H1 (cell line): ENCODE results near the gene TRIM45. TPM values are rescaled to one million over a fixed set of nuclear protein-coding genes. Genes with fewer than 3 reads are reported as not detected.

Experiments
- CTCF ChIA-PET: fragments of 300-600 bp; sonication (Branson Sonifier 250); formaldehyde crosslinking; loops from one replicate; lab custom pipeline; 2021; ENCODE audit not compliant: partially characterized antibody; lab: Charles Lee
- POLR2A ChIA-PET: fragments of 300-600 bp; sonication (Branson Sonifier 250); formaldehyde crosslinking; loops from one replicate; lab custom pipeline; 2021; ENCODE audit warnings: inconsistent platforms; ENCODE audit not compliant: partially characterized antibody; lab: Charles Lee
- DNase-seq, 2 experiments: peaks; one replicate each; pipeline versions ENCODE4 v3.0.0 to v3.0.0-alpha.2; 2010 to 2022; ENCODE audit warnings: low spot score in 2 of 2, low read depth in 1 of 2, mixed read lengths in 1 of 2
- FAIRE-seq: peaks from 2 replicates; lab custom pipeline; 2011; peaks lifted over from hg19 to GRCh38; lab: Jason Lieb, UNC
- H2AFZ ChIP-seq: 2 replicates; pipeline ENCODE4 v1.8.1; 2012; ENCODE audit warnings: low read length, inconsistent platforms
- H2AK5ac ChIP-seq: 2 replicates; pipeline ENCODE4 v1.6.1; 2013; ENCODE audit warnings: low read depth, low read length
- H2BK120ac ChIP-seq: replicated peaks from 2 replicates; pipeline ENCODE3; 2013; ENCODE audit warnings: low read depth, low read length, inconsistent platforms
- H2BK12ac ChIP-seq: 2 replicates; pipeline ENCODE4 v1.6.1; 2013; ENCODE audit warnings: low read depth, low read length
- H2BK15ac ChIP-seq: 2 replicates; pipeline ENCODE4 v1.6.1; 2013; ENCODE audit warnings: low read length
- H2BK20ac ChIP-seq: 2 replicates; pipeline ENCODE4 v1.6.1; 2013; ENCODE audit warnings: low read length
- H2BK5ac ChIP-seq: 2 replicates; pipeline ENCODE4 v1.6.1; 2013; ENCODE audit warnings: low read depth, low read length
- H3K14ac ChIP-seq: 2 replicates; pipeline ENCODE4 v1.6.1; 2013; ENCODE audit warnings: inconsistent platforms; ENCODE audit not compliant: insufficient read length
- H3K18ac ChIP-seq: 2 replicates; pipeline ENCODE4 v1.6.1; 2013; ENCODE audit warnings: low read length; ENCODE audit errors: extremely low read depth
- H3K23ac ChIP-seq: 2 replicates; pipeline ENCODE4 v1.6.1; 2013; ENCODE audit warnings: inconsistent platforms; ENCODE audit not compliant: insufficient read length
- H3K23me2 ChIP-seq: 2 replicates; pipeline ENCODE4 v1.6.1; 2013; ENCODE audit warnings: low read depth, low read length
- H3K27ac ChIP-seq: 2 replicates; pipeline ENCODE4 v1.6.1; 2011; ENCODE audit warnings: low read depth, low read length, inconsistent platforms
- H3K27me3 ChIP-seq, 4 experiments: replicated peaks in 1 of 4; 1 replicate in 1 of 4; 2 replicates in 3 of 4; pipeline versions ENCODE4 v1.6.1 to v1.8.1; 2011 to 2013; ENCODE audit warnings: low read length in 3 of 4, mild to moderate bottlenecking in 3 of 4, inconsistent platforms in 2 of 4, mixed read lengths in 2 of 4, moderate library complexity in 1 of 4; ENCODE audit not compliant: control insufficient read depth in 3 of 4, insufficient read depth in 3 of 4; ENCODE audit errors: extremely low read depth in 1 of 4
- H3K36me3 ChIP-seq, 4 experiments: 2 replicates each; pipeline versions ENCODE4 v1.6.1 to v1.8.1; 2011 to 2013; ENCODE audit warnings: mild to moderate bottlenecking in 4 of 4, low read length in 3 of 4, moderate library complexity in 2 of 4, control low read depth in 1 of 4, inconsistent platforms in 1 of 4; ENCODE audit not compliant: insufficient read depth in 4 of 4, control insufficient read depth in 2 of 4
- H3K4ac ChIP-seq: replicated peaks from 2 replicates; pipeline ENCODE3; 2013; ENCODE audit warnings: low read length, low read depth, mixed read lengths, inconsistent platforms; ENCODE audit not compliant: insufficient read length
- H3K4me1 ChIP-seq, 4 experiments: replicated peaks in 1 of 4; 1 replicate in 1 of 4; 2 replicates in 3 of 4; pipeline versions ENCODE4 v1.6.1 to v1.8.1; 2011 to 2013; ENCODE audit warnings: low read length in 3 of 4, inconsistent platforms in 2 of 4, mixed read lengths in 1 of 4; ENCODE audit not compliant: insufficient read depth in 4 of 4, control insufficient read depth in 3 of 4
- H3K4me2 ChIP-seq, 2 experiments: 2 replicates each; pipeline versions ENCODE4 v1.6.1 to v1.8.1; 2011 to 2013; ENCODE audit warnings: low read depth in 2 of 2, low read length in 2 of 2, control low read depth in 1 of 2, inconsistent platforms in 1 of 2, mild to moderate bottlenecking in 1 of 2; ENCODE audit not compliant: insufficient read depth in 1 of 2
- H3K4me3 ChIP-seq, 4 experiments: fragments of 200-600, 300-600 bp in 1 of 4; sonication (generic), shearing (Covaris generic), sonication (Bioruptor Twin) in 1 of 4; 2 replicates each; pipeline versions ENCODE4 v1.5.1 to v1.8.1; 2011 to 2016; ENCODE audit warnings: low read length in 4 of 4, low read depth in 3 of 4, control low read depth in 2 of 4, inconsistent platforms in 2 of 4, mild to moderate bottlenecking in 2 of 4, mixed read lengths in 1 of 4, moderate library complexity in 1 of 4; ENCODE audit not compliant: insufficient read depth in 2 of 4; ENCODE audit errors: extremely low read depth in 1 of 4
- H3K56ac ChIP-seq: replicated peaks from 2 replicates; pipeline ENCODE3; 2013; ENCODE audit warnings: low read depth, mild to moderate bottlenecking, mixed read lengths, low read length, inconsistent platforms; ENCODE audit not compliant: insufficient read length
- H3K79me1 ChIP-seq: 2 replicates; pipeline ENCODE4 v1.6.1; 2013; ENCODE audit warnings: low read depth, low read length, control low read depth
- H3K79me2 ChIP-seq, 2 experiments: 2 replicates each; pipeline versions ENCODE4 v1.6.1 to v1.8.1; 2012 to 2013; ENCODE audit warnings: low read length in 2 of 2, mild to moderate bottlenecking in 2 of 2, inconsistent platforms in 1 of 2; ENCODE audit not compliant: insufficient read depth in 2 of 2, control insufficient read depth in 1 of 2
- H3K9ac ChIP-seq, 4 experiments: replicated peaks in 1 of 4; 1 replicate in 1 of 4; 2 replicates in 3 of 4; pipeline versions ENCODE4 v1.6.1 to v1.8.1; 2011 to 2013; ENCODE audit warnings: low read depth in 3 of 4, low read length in 3 of 4, control low read depth in 2 of 4, mild to moderate bottlenecking in 2 of 4, moderate library complexity in 2 of 4, inconsistent platforms in 1 of 4; ENCODE audit errors: extremely low read depth in 1 of 4
- H3K9me3 ChIP-seq, 2 experiments: 2 replicates each; pipeline versions ENCODE4 v1.6.1 to v1.8.1; 2012 to 2013; ENCODE audit warnings: mild to moderate bottlenecking in 2 of 2, moderate library complexity in 2 of 2, control low read depth in 1 of 2, inconsistent platforms in 1 of 2, low read depth in 1 of 2, low read length in 1 of 2, mixed read lengths in 1 of 2; ENCODE audit not compliant: insufficient read depth in 2 of 2
- H4K20me1 ChIP-seq, 2 experiments: replicated peaks in 1 of 2; 2 replicates each; pipeline versions ENCODE3 to v1.8.1; 2011 to 2013; ENCODE audit warnings: inconsistent platforms in 2 of 2, low read length in 2 of 2, mild to moderate bottlenecking in 1 of 2; ENCODE audit not compliant: insufficient read depth in 2 of 2, control insufficient read depth in 1 of 2
- H4K5ac ChIP-seq: 2 replicates; pipeline ENCODE4 v1.6.1; 2013; ENCODE audit warnings: low read length, low read depth, mixed read lengths, inconsistent platforms; ENCODE audit not compliant: insufficient read length
- H4K8ac ChIP-seq: 2 replicates; pipeline ENCODE4 v1.8.0; 2013; ENCODE audit warnings: mild to moderate bottlenecking, moderate library complexity, low read length, inconsistent platforms; ENCODE audit not compliant: insufficient read depth; ENCODE audit errors: extremely low read depth
- H4K91ac ChIP-seq: replicated peaks from 2 replicates; pipeline ENCODE3; 2013; ENCODE audit warnings: low read length, mixed read lengths, inconsistent platforms; ENCODE audit not compliant: insufficient read length
- KDM1A ChIP-seq: fragments of 200-600, 300-600 bp; sonication (generic); IDR thresholded peaks from 2 replicates; pipeline ENCODE4 v1.7.1; 2016; ENCODE audit warnings: mild to moderate bottlenecking, low read length, borderline replicate concordance
- NRF1 ChIP-seq: IDR thresholded peaks from 2 replicates; pipeline ENCODE4 v1.6.1; 2011; ENCODE audit warnings: mild to moderate bottlenecking, low read depth, low read length, improper control_type of control experiment
- ZNF274 ChIP-seq: IDR thresholded peaks from 2 replicates; pipeline ENCODE4 v1.7.0; 2012; ENCODE audit warnings: low read length, borderline replicate concordance; ENCODE audit errors: extremely low read depth
- polyA plus RNA-seq, 7 experiments: library from polyadenylated mRNA; depleted of rRNA in 3 of 7; stranded (reverse) in 5 of 7; unstranded in 2 of 7; fragments of >200 nt in 5 of 7; fragments of 200-250 nt in 2 of 7; gene quantifications; 1 replicate in 5 of 7; 2 replicates in 1 of 7; 4 replicates in 1 of 7; pipeline versions ENCODE4 v1.2.1 to v1.2.3, GENCODE V29; 2011 to 2013; ENCODE audit warnings: missing spikeins in 2 of 7, mixed read lengths in 2 of 7
- total RNA-seq: library from RNA; stranded (reverse); fragmentation: NEBNext Ultra II Directional; extraction: Animal tissue kit (Norgen Biotek cat#: 25700); gene quantifications from 2 replicates; pipeline ENCODE4 v1.2.1, GENCODE V29; 2021

TRIM45 gene
- total and polyA plus RNA-seq, 2 of the 8 experiments (the other 6 are each of a cell fraction or from before 2014, with no cell fraction given), result 13.7 to 16.7 TPM

- no peak overlapping the region for H3K56ac ChIP-seq
- H3K27ac ChIP-seq, result no peak overlapping the region
- no peak overlapping the region for H3K4me3 ChIP-seq
- no peak overlapping the region for H3K9ac ChIP-seq
- H3K18ac ChIP-seq, result no peak overlapping the region
- H3K4me1 ChIP-seq, result no peaks in the 10 kb centered on the region
- H3K27me3 ChIP-seq, result no peaks in the 10 kb centered on the region
- H2AK5ac ChIP-seq, result no peak overlapping the region
- H3K9me3 ChIP-seq, result no peaks in the 10 kb centered on the region
- H2BK20ac ChIP-seq, result no peak overlapping the region
- H2AFZ ChIP-seq, result no peak overlapping the region
- FAIRE-seq, result no peak
- no peak overlapping the region for H4K91ac ChIP-seq
- H2BK12ac ChIP-seq, result no peak overlapping the region
- H3K23ac ChIP-seq, result no peak overlapping the region
- H3K23me2 ChIP-seq, result no peaks in the 10 kb centered on the region; the same call in 1 of the 2 replicates
- H2BK15ac ChIP-seq, result no peak overlapping the region
- no peaks in the 10 kb centered on the region for H3K79me2 ChIP-seq
- H3K36me3 ChIP-seq, result peaks cover 9 to 64% (median 29%) of the 10 kb centered on the region in 4 experiments
- DNase-seq, result no peak
- no peak overlapping the region for H3K4me2 ChIP-seq
- TF ChIP-seq ZNF274 (no peak), NRF1 (no peak), KDM1A (no peak)
- no peak overlapping the region for H3K4ac ChIP-seq
- H4K20me1 ChIP-seq, result peaks cover 2 to 3% of the 10 kb centered on the region in 2 experiments
- H4K8ac ChIP-seq, result no peak overlapping the region
- no peak overlapping the region for H4K5ac ChIP-seq
- ChIA-PET CTCF (no interaction called here), POLR2A (interaction anchor here (1.5 kb wide), 1 partner anchor 12 kb away, joined by 5 read pairs; no protein-coding TSS in a partner anchor)
- H2BK5ac ChIP-seq, result no peak overlapping the region
- H2BK120ac ChIP-seq, result no peak overlapping the region
- H3K79me1 ChIP-seq, result no peaks in the 10 kb centered on the region
- no peak overlapping the region for H3K14ac ChIP-seq
These were observed 15.8 kb downstream of the TRIM45 start for GRCh38 chr1:117105722-117106121.
